NCI-H446 treated with DMSO at 0.1 percent for 48 hours (cell line): ENCODE results near the gene HSP90AB1.

ENCODE experiments used
- DNase-seq: peaks from one replicate; lab custom pipeline; 2025; lab: John Stamatoyannopoulos, UW

HSP90AB1 gene

GRCh38 chr6:44255871-44256774 lies 9.2 kb downstream of the HSP90AB1 start:
- no peak for DNase-seq

GRCh38 chr6:44256775-44257024 lies 9.8 kb downstream of the HSP90AB1 start:
- no peak for DNase-seq

GRCh38 chr6:44257025-44257752 lies 10.3 kb downstream of the HSP90AB1 start, which contains the start of gene SLC35B2:
TSS of gene SLC35B2 (minus strand) at chr6:44257528. CDS start at chr6:44257410, 118 bp downstream.
- DNase-seq, result peak; percentile 31

GRCh38 chr6:44257753-44258324 lies 10.9 kb downstream of the HSP90AB1 start:
- DNase-seq, result no peak

GRCh38 chr6:44258325-44258863 lies 11.5 kb downstream of the HSP90AB1 start:
- DNase-seq, result no peak

- DNase-seq, result no peak
Measured at GRCh38 chr6:44258921-44259320, 12.0 kb downstream of the HSP90AB1 start.

GRCh38 chr6:44260011-44260410 lies 13.1 kb downstream of the HSP90AB1 start:
- no peak for DNase-seq

- no peak for DNase-seq
Measured at GRCh38 chr6:44260451-44261297, 13.8 kb downstream of the HSP90AB1 start.

GRCh38 chr6:44261581-44261980 lies 14.7 kb downstream of the HSP90AB1 start:
- no peak for DNase-seq

GRCh38 chr6:44262467-44263353 lies 15.8 kb downstream of the HSP90AB1 start:
- no peak for DNase-seq

- no peak for DNase-seq
Measured at GRCh38 chr6:44263354-44264100, 16.6 kb downstream of the HSP90AB1 start.

GRCh38 chr6:44264154-44265006 lies 17.5 kb downstream of the HSP90AB1 start:
- DNase-seq, result no peak

- peak; percentile 31 for DNase-seq
Measured at GRCh38 chr6:44265007-44265721, 18.3 kb downstream of the HSP90AB1 start, which contains the start of gene NFKBIE. TSS of gene NFKBIE (minus strand) at chr6:44265551. CDS start at chr6:44265346, 205 bp downstream.

GRCh38 chr6:44265722-44266233 lies 18.9 kb downstream of the HSP90AB1 start:
- no peak for DNase-seq

GRCh38 chr6:44266347-44266746 lies 19.4 kb downstream of the HSP90AB1 start:
- DNase-seq, result no peak

GRCh38 chr6:44267252-44267651 lies 20.4 kb downstream of the HSP90AB1 start:
- no peak for DNase-seq

GRCh38 chr6:44268095-44268628 lies 21.3 kb downstream of the HSP90AB1 start:
- no peak for DNase-seq
